ENCODE results near the gene GADL1.

GADL1 gene

GRCh38 chr3:30743641-30744317 lies 150.7 kb downstream of the GADL1 start:
- no peak for TF ChIP-seq CTCF (IDR thresholded peaks at IDR 0.05)
- H3K9me3 Mint-ChIP-seq, result no peaks in the 10 kb centered on the region
- H3K27ac Mint-ChIP-seq, result no peak overlapping the region
- no peak for DNase-seq
- H3K36me3 Mint-ChIP-seq (ENCODE audit: low read depth), result no peaks in the 10 kb centered on the region
- no peak overlapping the region for H3K4me3 Mint-ChIP-seq
- no peaks in the 10 kb centered on the region for H3K4me1 Mint-ChIP-seq
- H3K27me3 Mint-ChIP-seq (ENCODE audit: low read depth, poor library complexity), result peaks cover 4% of the 10 kb centered on the region

DNA sequence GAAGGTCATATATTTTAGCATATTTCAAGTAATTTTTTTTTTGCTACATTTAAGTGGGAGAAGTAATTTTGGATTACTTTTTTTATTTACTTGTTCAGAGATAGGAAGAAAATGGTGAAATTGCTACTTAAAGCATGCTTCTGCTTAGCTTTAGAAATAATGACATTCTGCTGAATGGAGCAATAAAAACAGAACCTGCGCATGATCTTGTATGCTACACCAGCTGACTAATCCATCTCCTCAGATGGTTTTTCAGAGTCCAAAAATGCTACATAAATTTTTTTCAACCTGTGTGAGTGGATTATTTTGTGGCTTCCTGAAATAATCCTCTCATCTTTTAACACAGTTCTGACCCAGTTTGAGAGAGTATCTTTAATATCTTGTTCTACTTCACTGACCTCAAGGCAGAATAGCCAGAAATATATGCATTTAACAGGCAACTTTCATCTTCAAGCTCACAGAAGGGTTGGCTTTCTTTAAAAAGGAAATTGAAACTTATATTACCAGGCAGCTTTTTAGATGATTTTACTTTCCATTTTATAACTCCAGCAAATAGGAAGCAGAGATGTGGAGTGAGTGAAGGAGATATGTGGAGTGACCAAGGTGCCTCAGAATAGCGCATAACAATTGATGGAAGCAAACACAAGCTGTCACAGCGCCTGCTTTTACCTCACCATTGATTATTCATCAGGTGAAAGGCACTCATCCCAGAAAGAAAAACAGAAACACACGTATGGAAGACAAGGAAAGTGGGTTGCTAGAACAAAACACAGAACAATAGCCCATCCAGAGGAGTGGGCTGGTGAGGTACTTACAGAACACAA lies 151.5 kb downstream of the GADL1 start:
- no peaks in the 10 kb centered on the region for H3K4me1 Mint-ChIP-seq
- TF ChIP-seq CTCF (IDR thresholded peaks at IDR 0.05), result no peak
- no peaks in the 10 kb centered on the region for H3K9me3 Mint-ChIP-seq
- DNase-seq, result no peak
- peaks cover 4% of the 10 kb centered on the region for H3K27me3 Mint-ChIP-seq (ENCODE audit: low read depth, poor library complexity)
- H3K4me3 Mint-ChIP-seq, result no peak overlapping the region
- H3K27ac Mint-ChIP-seq, result no peak overlapping the region
- no peaks in the 10 kb centered on the region for H3K36me3 Mint-ChIP-seq (ENCODE audit: low read depth)

- H3K9me3 Mint-ChIP-seq, result no peaks in the 10 kb centered on the region
- no peak overlapping the region for H3K4me3 Mint-ChIP-seq
- H3K4me1 Mint-ChIP-seq, result no peaks in the 10 kb centered on the region
- DNase-seq, result no peak
- H3K36me3 Mint-ChIP-seq (ENCODE audit: low read depth), result no peaks in the 10 kb centered on the region
- no peak overlapping the region for H3K27ac Mint-ChIP-seq
- no peak for TF ChIP-seq CTCF (IDR thresholded peaks at IDR 0.05)
- H3K27me3 Mint-ChIP-seq (ENCODE audit: low read depth, poor library complexity), result peaks cover 4% of the 10 kb centered on the region
These were observed 152.6 kb downstream of the GADL1 start for GRCh38 chr3:30741889-30742288.

DNA sequence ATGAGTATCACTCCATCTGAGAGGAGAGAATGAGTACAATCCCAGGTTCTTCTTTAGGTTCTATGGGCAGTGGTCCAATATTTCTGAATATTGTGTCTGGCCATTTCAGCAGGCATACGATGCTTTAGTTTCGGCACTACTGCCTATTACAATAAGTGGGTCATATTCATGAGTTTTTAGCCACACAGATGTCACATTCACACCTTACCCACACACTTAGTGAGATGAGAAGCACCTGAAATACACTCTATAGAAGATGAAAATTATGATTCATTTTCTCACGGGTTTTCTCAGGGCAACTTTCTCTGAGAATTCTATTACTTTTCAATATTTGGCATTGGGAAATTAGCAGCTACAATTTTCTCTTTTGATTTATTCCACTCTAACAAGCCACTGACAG lies 155.9 kb downstream of the GADL1 start:
- Mint-ChIP-seq H3K9me3 (peaks cover 5% of the 10 kb centered on the region), H3K4me3 (no peak overlapping the region), H3K36me3 (ENCODE audit: low read depth) (no peaks in the 10 kb centered on the region), H3K4me1 (no peaks in the 10 kb centered on the region), H3K27me3 (ENCODE audit: low read depth, poor library complexity) (peaks cover 4% of the 10 kb centered on the region), H3K27ac (no peak overlapping the region)
- DNase-seq, result no peak
- TF ChIP-seq CTCF (IDR thresholded peaks at IDR 0.05), result no peak

DNA sequence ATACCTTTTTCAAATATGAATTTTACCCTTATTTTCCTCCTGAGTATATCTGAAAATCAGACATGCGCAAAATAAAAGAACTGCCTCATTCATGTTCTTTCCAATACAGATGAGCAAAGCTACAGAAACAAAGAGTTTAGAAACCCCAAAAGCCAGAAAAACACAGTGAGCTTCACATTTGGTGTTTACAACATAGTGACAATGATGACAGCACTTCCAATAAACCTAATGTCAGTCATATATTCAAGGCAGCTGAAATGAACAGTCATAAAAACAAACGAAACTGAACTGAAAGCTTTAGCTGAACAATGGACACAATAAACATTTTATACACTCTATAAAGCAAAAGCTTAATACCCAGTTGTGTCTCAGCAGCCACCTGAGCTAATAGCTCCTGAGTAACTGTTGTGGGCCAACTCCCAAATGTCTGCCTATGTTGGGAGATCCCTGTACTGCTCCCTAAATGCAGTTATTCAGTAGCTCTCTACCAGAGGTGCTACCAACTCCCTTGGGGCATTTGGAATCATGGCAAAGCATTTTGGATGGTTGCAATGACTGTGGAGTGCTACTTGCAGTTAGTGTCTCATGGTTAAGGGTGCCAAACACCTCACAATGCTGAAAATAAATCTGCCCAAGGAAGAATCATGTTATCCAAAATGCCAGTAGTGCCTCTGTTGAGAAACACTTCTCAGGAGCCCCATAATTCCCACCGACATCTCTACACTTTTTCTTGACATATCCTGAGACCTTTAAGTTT lies 156.5 kb downstream of the GADL1 start:
- no peak for TF ChIP-seq CTCF (IDR thresholded peaks at IDR 0.05)
- H3K27me3 Mint-ChIP-seq (ENCODE audit: low read depth, poor library complexity), result peaks cover 4% of the 10 kb centered on the region
- no peaks in the 10 kb centered on the region for H3K4me1 Mint-ChIP-seq
- no peak for DNase-seq
- H3K27ac Mint-ChIP-seq, result no peak overlapping the region
- peaks cover 5% of the 10 kb centered on the region for H3K9me3 Mint-ChIP-seq
- no peaks in the 10 kb centered on the region for H3K36me3 Mint-ChIP-seq (ENCODE audit: low read depth)
- no peak overlapping the region for H3K4me3 Mint-ChIP-seq

Data from nephron progenitor cell (in vitro differentiated cells).